K562 (cell line): ENCODE data around the gene IDI2. TPM values are rescaled to one million over a fixed set of nuclear protein-coding genes. Genes with fewer than 3 reads are reported as not detected.

Experiments used
- ATF4 ChIP-seq: fragments of 450-650 bp; formaldehyde crosslinking; IDR thresholded peaks from 2 replicates; pipeline ENCODE4 v1.4.0; 2022; ENCODE audit warnings: mild to moderate bottlenecking, moderate library complexity
- BRF1 ChIP-seq: IDR thresholded peaks from 3 replicates; pipeline ENCODE4 v1.6.1; 2011; ENCODE audit warnings: borderline replicate concordance, mild to moderate bottlenecking; ENCODE audit not compliant: insufficient read length; ENCODE audit errors: extremely low read depth
- E2F5 ChIP-seq: sonication (generic); formaldehyde crosslinking; IDR thresholded peaks from 2 replicates; pipeline ENCODE4 v1.8.0; 2022; ENCODE audit warnings: mild to moderate bottlenecking, missing genetic modification reagents
- EWSR1 ChIP-seq: fragments of 450-650 bp; IDR thresholded peaks from 2 replicates; pipeline ENCODE4 v1.6.1; 2018; ENCODE audit warnings: borderline replicate concordance, mild to moderate bottlenecking, low read depth, moderate library complexity; ENCODE audit not compliant: partially characterized antibody
- MGA ChIP-seq: fragments of 450-650 bp; IDR thresholded peaks from 2 replicates; pipeline ENCODE4 v1.6.1; 2016; ENCODE audit warnings: mild to moderate bottlenecking, moderate library complexity
- PRMT5 ChIP-seq: sonication (generic); formaldehyde crosslinking; IDR thresholded peaks from 2 replicates; pipeline ENCODE4 v1.5.0; 2020; ENCODE audit warnings: missing genetic modification reagents
- PTRF ChIP-seq: fragments of 450-650 bp; IDR thresholded peaks from 2 replicates; pipeline ENCODE4 v1.6.1; 2016; ENCODE audit warnings: mild to moderate bottlenecking, missing genetic modification characterization, missing compliant biosample characterization
- SNAPC5 ChIP-seq: fragments of 250-450 bp; sonication (Bioruptor Pico); IDR thresholded peaks from 2 replicates; pipeline ENCODE4 v1.8.0; 2021; ENCODE audit warnings: moderate library complexity, mild to moderate bottlenecking, inconsistent platforms
- SRSF1 ChIP-seq: fragments of 200-400 bp; formaldehyde crosslinking; IDR thresholded peaks from 2 replicates; pipeline ENCODE4 v1.6.1; 2017; ENCODE audit warnings: mild to moderate bottlenecking, low read depth, low read length, moderate library complexity
- ZBTB1 ChIP-seq: sonication (generic); formaldehyde crosslinking; IDR thresholded peaks from 2 replicates; pipeline ENCODE4 v1.8.1; 2023; ENCODE audit warnings: missing genetic modification reagents, low read depth, mild to moderate bottlenecking, borderline replicate concordance
- ZNF280A ChIP-seq: fragments of 450-650 bp; IDR thresholded peaks from 2 replicates; pipeline ENCODE4 v1.6.1; 2018; ENCODE audit warnings: mild to moderate bottlenecking, low read depth; ENCODE audit not compliant: partially characterized antibody
- polyA plus RNA-seq, 8 experiments: library from polyadenylated mRNA; depleted of rRNA in 4 of 8; stranded (reverse) in 5 of 8; unstranded in 3 of 8; fragments of >200 nt; fragmentation: Nextera tagmentation in 2 of 8; fragmentation: Illumina TruSeq in 1 of 8; extraction: Ambion mirVana in 2 of 8; extraction: Trizol in 1 of 8; gene quantifications; 2 replicates each; pipeline versions ENCODE4 v1.2.1 to v1.2.3, GENCODE V29; 2011 to 2014; ENCODE audit warnings: inconsistent platforms in 1 of 8, missing spikeins in 1 of 8
- total RNA-seq, 7 experiments: library from RNA; depleted of rRNA in 6 of 7; stranded (reverse); fragments of >200 nt in 6 of 7; fragmentation: Illumina TruSeq in 2 of 7; extraction: Trizol in 2 of 7; gene quantifications; 2 replicates each; pipeline versions ENCODE4 v1.2.1 to v1.2.3, GENCODE V29; 2011 to 2021; ENCODE audit warnings: low replicate concordance in 1 of 7

The IDI2 gene
- total and polyA plus RNA-seq, 9 of the 15 experiments (the other 6 are each of a cell fraction or from before 2014, with no cell fraction given), result not detected

- TF ChIP-seq E2F5 (CRISPR knock-in tag), result peak; percentile 29; the same call in 1 of the 2 replicates
- no peak for TF ChIP-seq ATF4
- TF ChIP-seq BRF1, result no peak
- no peak for TF ChIP-seq PTRF (tag)
- TF ChIP-seq ZBTB1, result no peak; the same call in 1 of the 2 replicates
- no peak for TF ChIP-seq SRSF1
- no peak for TF ChIP-seq PRMT5
- no peak for TF ChIP-seq SNAPC5 (CRISPR knock-in tag)
- TF ChIP-seq ZNF280A, result no peak
- no peak for TF ChIP-seq EWSR1
- peak; percentile 54; the same call in 1 of the 2 replicates for TF ChIP-seq MGA
Measured at GRCh38 chr10:1056326-1057105, 30.9 kb upstream of the IDI2 start, which contains the start of gene WDR37 (continued).
